Upper lobe of left lung (tissue), 4 donors: ENCODE measurements around the gene PRSS2.

ENCODE experiments used
- EP300 ChIP-seq, 4 donors: sonication (generic); formaldehyde crosslinking; IDR thresholded peaks; one replicate each; pipeline ENCODE4 v1.5.1; 2017; ENCODE audit warnings: antibody characterized with exemption in 4 of 4, control low read depth in 2 of 4
- POLR2A ChIP-seq, 4 donors: fragments of 450-650 bp; IDR thresholded peaks; one replicate each; pipeline ENCODE4 v1.5.1; 2016 to 2017; ENCODE audit warnings: antibody characterized with exemption in 4 of 4, mild to moderate bottlenecking in 2 of 4
- POLR2AphosphoS5 ChIP-seq, 2 donors: sonication (generic); formaldehyde crosslinking; IDR thresholded peaks; one replicate each; pipeline ENCODE4 v1.5.1; 2017; ENCODE audit warnings: antibody characterized with exemption in 2 of 2
- TF ChIP-seq, protein P1 (sequence below), 6 experiments: fragments of 450-650 bp in 4 of 6; fragments of 200-600 bp in 2 of 6; sonication (generic) in 2 of 6; IDR thresholded peaks; one replicate each; pipeline ENCODE4 v1.5.1; 2016 to 2019; ENCODE audit warnings: antibody characterized with exemption in 6 of 6

DNA sequence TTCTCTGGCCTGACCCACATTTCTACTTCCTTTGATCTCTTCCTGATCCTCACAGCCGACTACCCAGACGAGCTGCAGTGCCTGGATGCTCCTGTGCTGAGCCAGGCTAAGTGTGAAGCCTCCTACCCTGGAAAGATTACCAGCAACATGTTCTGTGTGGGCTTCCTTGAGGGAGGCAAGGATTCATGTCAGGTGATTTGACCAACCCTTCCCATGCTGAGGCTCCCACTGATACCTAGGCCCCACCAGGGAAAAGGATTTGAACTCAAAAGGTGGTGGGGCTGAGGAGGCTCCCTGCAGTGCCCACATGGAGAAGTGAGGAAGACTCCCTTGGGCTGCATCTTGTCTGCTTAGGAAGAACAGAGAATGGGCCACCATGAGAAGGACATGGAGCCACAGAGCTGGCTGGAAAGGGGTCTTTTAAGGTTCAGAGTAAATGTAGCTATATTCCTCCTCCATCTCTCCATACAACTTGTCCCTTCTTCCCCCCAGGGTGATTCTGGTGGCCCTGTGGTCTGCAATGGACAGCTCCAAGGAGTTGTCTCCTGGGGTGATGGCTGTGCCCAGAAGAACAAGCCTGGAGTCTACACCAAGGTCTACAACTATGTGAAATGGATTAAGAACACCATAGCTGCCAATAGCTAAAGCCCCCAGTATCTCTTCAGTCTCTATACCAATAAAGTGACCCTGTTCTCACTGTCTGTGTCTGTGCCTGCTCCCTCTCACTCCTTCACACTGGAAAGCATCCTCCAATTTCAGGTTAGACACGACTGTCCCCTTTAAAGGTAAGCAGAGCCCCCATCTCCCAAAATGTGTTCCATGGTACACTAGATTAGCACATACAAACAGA is 18.2 kb upstream of the PRSS2 start:
- TF ChIP-seq POLR2A (IDR thresholded peaks at IDR 0.05) (no peak), EP300 (IDR thresholded peaks at IDR 0.05) (no peak), POLR2AphosphoS5 (IDR thresholded peaks at IDR 0.05) (no peak)
- TF ChIP-seq, protein P1, sequence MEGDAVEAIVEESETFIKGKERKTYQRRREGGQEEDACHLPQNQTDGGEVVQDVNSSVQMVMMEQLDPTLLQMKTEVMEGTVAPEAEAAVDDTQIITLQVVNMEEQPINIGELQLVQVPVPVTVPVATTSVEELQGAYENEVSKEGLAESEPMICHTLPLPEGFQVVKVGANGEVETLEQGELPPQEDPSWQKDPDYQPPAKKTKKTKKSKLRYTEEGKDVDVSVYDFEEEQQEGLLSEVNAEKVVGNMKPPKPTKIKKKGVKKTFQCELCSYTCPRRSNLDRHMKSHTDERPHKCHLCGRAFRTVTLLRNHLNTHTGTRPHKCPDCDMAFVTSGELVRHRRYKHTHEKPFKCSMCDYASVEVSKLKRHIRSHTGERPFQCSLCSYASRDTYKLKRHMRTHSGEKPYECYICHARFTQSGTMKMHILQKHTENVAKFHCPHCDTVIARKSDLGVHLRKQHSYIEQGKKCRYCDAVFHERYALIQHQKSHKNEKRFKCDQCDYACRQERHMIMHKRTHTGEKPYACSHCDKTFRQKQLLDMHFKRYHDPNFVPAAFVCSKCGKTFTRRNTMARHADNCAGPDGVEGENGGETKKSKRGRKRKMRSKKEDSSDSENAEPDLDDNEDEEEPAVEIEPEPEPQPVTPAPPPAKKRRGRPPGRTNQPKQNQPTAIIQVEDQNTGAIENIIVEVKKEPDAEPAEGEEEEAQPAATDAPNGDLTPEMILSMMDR (IDR thresholded peaks at IDR 0.05): no peak
